Measurements from ENCODE around the gene CTR9.

DNA sequence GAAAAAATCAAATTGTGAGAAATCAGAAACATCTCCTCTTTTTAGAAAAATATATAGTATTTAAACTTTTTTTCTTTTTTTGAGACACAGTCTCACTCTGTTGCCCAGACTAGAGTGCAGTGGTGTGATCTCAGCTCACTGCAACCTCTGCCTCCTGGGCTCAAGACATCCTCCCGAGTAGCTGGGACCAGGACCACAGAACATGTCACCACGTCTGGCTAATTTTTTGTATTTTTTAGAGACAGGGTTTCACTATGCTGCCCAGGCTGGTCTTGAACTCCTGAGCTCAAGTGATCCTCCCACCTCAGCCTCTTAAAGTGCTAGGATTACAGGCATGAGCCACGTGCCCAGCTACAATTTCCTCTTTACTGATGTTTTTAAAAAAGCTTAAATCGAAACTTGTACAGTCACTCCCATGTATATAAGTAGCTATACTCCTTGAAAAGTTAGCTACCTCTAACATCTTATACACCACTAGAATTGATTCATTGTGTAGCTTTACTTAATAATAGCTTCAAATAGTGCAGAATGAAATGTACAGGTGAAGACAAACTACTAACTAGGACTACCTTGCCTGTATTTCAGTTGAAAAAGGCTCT lies 47.4 kb downstream of the CTR9 start:
- TF ChIP-seq, protein P1, sequence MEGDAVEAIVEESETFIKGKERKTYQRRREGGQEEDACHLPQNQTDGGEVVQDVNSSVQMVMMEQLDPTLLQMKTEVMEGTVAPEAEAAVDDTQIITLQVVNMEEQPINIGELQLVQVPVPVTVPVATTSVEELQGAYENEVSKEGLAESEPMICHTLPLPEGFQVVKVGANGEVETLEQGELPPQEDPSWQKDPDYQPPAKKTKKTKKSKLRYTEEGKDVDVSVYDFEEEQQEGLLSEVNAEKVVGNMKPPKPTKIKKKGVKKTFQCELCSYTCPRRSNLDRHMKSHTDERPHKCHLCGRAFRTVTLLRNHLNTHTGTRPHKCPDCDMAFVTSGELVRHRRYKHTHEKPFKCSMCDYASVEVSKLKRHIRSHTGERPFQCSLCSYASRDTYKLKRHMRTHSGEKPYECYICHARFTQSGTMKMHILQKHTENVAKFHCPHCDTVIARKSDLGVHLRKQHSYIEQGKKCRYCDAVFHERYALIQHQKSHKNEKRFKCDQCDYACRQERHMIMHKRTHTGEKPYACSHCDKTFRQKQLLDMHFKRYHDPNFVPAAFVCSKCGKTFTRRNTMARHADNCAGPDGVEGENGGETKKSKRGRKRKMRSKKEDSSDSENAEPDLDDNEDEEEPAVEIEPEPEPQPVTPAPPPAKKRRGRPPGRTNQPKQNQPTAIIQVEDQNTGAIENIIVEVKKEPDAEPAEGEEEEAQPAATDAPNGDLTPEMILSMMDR (IDR thresholded peaks at IDR 0.05; ENCODE audit: borderline replicate concordance, extremely low read depth, low read length, poor library complexity, severe bottlenecking) = no peak
- no peak for TF ChIP-seq EZH2 (IDR thresholded peaks at IDR 0.05; ENCODE audit: borderline replicate concordance, low read depth, low read length, severe bottlenecking)

All from DND-41 (cell line).